Activated CD4-positive, alpha-beta T cell treated with anti-CD3 and anti-CD28 coated beads, Interleukin-2, amount 50 U/mL, for 48 hours (primary cell): ENCODE data around the gene PAPPA2.
"Not testable (repeated sequence)": the region's sequence is repeated elsewhere in the genome, so short reads cannot be mapped to it uniquely, and the experiment has no call there.

Source experiments
- DNase-seq, 2 experiments: peaks; one replicate each; pipeline ENCODE4 v3.0.0-alpha.2; 2020

Gene PAPPA2

DNA sequence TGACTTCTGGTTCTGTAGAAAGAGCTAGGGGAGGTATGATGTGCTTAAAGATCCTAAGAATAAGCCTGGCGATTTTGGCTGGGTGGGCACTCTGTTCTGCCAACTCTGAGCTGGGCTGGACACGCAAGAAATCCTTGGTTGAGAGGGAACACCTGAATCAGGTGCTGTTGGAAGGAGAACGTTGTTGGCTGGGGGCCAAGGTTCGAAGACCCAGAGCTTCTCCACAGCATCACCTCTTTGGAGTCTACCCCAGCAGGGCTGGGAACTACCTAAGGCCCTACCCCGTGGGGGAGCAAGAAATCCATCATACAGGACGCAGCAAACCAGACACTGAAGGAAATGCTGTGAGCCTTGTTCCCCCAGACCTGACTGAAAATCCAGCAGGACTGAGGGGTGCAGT is 93.3 kb downstream of the PAPPA2 start:
- no peak for DNase-seq

DNA sequence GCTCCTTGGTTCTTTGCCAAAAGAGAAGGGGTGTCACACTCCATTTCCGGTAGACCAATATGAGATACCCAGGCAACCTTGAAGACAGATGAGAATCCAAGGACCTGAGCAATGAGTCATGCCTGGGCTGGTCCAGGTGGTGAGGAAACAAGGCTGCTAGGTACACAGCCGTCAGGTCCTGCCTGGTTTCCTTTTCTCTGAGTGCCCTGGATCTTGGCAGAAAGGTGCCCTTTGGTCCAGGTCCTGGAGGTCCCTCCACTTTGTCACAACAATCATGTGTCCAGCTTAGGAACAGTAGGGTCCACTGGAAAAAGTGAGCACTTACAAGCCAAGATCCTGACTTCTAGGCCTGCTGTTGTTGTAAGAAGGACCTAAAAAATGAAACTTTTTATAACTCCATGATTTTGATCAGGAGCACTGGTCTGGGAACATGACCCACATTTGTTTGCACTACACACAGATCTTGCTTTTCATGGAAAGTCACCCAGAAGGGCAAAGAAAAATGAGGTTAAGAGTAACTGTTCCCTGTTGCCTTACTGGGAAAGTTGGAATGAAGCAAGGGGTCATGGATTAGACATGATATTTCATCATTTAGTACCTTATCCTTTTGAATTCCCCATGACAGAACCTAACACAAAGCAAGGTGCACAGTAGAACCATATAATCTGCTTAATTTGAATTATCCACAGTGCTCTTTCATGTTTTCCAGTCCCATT is 94.7 kb downstream of the PAPPA2 start:
- no peak for DNase-seq

DNA sequence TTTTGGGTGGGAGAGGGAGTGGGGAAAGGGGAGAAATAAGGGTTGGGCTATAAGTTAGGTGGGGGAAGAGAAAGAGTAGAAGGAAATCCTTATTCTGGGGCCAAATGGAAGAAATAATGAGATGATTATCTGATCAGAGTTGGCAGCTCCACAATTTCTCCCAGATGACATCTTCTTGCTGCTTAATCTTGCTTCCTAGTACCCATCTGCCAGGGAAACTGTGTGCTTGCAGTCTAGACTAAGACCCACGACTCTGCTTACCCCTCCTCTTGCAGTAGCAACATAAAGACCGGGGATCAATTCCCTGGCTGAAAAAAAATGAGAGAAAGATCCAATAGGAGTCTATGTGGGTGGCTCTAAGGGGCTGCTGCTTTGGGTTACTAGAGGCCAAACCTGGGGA is 95.6 kb downstream of the PAPPA2 start:
- no peak for DNase-seq

DNA sequence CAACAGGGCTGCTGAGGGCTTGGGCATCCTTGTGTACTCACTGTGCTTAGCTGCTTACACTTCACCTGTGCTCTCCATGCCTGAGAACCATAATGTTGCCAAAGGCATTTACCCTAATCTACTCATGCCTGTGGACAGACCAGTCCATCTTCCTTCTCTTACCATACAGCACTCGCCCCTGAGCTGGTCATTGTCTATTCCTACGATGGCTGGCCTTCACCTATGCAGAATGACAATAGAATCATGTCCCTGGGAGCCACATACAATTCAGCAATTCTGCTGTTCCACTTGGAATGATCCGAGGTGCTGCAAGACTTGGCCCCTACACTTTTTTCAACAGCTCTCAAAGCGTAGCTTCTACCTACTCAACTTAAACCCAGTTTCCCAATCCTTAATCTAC is 96.5 kb downstream of the PAPPA2 start:
- DNase-seq: no peak

DNA sequence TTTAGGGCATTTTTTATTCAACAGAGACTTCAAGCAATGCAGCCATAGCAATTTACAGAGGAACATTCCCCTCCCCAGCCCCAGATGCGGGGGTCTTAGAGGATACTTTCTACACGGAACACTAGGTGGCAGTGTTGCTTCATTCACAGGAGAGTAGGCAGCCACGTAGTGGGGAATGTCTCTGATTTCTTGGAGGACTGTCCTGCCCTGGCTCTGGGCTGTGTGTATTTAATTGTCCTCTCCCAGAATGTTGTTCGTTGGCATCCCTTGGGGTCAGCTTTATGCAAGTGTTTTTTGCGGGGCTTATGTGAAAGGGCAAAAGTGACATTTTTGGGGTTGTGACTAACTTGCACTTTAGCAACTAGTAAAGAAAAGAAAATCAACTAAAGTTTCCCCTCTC is 96.9 kb downstream of the PAPPA2 start:
- peak; percentile 15 to 19 for DNase-seq

DNA sequence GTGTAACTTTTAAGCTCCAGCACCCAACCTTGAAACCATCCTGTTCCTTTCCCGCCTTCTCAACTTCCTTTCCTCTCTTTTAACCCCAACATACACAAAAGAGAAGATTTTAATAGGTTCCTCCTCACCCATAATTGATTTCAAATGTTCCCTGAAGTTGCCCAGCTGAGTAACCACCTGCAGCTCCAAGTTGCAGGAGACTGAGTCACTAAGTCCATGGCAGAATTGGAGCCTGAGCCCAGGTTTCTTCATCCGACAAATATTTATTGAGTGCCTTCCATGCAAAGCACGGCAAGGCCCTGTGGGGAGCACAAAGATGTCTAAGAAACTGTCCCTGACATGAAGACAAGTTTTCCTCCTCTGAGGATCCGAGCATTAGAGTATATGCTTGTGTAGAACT is 97.7 kb downstream of the PAPPA2 start:
- DNase-seq: no peak

DNA sequence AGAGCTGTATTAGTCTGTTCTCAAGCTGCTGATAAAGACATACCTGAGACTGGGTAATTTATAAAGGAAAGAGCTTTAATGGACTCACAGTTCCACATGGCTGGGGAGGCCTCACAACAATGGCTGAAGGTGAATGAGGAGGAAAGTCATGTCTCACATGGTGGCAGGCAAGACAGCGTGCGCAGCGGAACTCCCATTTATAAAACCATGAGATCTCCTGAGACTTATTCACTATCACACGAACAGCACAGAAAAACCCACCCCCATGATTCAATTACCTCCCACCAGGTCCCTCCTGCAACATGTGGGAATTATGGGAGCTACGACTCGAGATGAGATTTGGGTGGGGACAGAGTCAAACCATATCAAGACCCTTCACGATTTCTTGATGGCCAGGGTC is 98.8 kb downstream of the PAPPA2 start:
- DNase-seq: not testable (repeated sequence)

DNA sequence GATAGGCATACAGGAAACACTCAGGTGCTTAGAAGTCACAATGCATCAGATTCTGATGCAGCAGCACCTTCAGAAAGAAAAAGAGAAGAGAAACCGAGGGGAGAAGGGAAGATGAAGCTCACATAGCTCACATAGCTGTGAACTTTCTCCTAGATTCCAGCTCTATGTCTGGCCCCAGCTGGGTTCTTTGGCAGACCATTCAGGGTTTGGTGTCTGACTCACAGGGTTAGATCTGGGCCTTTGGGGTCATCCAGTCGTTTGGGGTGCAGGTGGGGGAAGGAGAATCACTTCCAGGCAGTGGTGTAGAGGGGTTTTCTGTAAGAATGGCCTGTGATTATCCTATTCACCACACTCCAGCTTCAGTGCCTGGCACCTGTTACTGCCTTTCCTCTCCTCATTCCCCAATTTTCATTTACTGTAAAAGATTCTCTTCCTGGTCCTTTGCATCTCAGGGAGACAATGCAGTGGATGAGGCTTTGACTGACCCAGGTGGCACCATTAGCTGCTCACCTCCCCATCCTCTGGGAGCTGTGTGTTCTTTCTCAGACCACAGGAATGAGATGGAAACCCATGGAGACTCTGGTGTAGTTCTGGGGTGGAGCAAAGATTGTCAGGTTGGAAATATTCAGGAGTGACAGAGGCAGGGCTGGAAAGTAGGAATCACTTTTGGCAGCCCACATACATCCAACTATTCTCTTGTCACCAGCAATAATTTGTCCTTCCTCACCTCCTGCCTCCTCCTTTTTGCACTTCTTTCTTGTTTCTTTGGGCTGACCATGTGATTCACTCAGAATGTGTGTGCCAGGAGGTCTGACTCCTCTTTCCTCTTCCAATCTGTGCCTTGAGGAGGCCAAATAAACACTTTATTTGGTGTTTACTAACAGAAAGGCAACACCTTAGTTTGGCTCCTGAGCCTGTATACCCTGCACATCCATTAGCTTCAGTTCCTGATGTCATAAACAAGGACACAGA is 103.3 kb downstream of the PAPPA2 start:
- no peak for DNase-seq

DNA sequence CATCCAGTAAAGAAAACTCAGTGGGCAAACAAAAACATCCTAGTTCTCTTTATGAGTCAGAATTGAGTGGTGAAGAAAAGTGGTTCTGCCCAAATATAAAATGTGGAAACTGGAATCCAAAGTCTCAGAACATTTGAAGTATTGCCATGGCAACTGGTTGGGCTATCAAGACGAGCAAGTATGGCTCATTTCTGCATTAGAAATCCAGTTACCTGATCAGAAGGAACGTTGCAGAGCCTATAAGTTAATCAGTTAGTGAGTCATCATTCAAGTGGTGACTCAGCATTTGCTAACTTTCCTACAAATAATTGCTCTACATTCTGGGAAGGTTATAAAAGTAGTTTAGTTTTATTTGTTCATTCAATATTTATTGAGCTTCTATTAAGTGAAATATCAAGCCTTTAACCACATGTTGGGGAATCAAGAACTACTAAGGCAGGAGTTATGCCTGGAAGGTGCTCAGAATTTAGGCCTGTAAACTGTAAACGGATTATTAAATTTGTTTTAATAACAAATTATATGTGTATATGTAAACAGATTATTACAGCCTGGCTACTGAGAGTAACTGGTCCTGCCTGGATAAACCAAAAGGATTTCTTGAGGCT is 104.3 kb downstream of the PAPPA2 start:
- DNase-seq: no peak

DNA sequence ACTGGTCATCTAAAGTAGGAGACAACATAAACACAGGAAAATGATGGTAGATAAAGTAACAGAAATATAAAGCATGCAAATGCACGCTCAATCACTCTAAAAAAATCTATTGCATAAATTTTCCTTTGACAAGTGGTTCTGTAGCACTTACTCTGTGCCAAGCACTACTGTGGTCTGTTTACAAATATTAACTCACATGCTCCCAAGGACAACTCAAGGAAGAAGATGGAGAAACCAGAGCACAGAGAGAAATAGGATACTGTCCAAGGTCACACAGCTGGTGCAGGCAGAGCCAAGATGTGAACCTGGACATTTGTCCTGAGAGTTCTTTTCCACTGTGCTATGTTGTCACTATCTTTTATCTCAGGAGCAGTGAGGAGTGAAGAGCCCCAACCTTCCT is 105.2 kb downstream of the PAPPA2 start:
- no peak for DNase-seq

DNA sequence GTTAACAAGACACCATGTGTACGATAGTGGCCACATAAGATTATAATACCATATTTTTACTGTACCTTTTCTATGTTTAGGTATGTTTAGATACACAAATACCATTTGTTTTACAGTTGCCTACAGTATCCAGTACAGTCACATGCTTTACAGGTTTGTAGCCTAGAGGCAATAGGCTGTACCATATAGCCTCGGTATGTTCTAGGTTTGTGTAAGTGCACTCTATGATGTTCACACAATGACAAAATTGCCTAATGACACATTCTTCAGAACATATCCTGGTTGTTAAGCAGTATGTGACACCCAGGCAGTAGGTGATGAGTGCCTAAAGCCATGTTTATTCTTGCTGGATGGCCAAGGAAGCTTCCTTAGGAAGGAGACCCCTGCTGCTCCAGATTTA is 111.8 kb downstream of the PAPPA2 start:
- DNase-seq: no peak

DNA sequence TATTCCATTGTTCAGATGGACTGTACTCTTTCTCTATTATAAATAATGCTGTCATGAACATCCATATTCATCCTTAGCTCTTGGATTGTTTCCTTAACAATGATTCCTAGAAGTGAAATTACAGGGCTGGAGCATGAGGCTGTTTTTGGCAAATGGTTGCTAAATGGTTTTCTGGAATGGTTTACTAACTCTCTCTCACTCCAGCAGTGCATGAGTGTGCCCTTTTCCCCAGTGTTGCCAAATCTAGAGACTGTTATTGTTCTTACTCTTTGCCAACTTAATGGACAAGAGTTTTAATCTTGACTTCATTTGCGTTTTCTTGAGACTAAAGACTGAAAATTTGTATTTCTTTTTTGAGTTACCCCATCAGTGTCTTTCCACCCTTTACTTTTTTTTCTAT is 113.0 kb downstream of the PAPPA2 start:
- DNase-seq: no peak

DNA sequence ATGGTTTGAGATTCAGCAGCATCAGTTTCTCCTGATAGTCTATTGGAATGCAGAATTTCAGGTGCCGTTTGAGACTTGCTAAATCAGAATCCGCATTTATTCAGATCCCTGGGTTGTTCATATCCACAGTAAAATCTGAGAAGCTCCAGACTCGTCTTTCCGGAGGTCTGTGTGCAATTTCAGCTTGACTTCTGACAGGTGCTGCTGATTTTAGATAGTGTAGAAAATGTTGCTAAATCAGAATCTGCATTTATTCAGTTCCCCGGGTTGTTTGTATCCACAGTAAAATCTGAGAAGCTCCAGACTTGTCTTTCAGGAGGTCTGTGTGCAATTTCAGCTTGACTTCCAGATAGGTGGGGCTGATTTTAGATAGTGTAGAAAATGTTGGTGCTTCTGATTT is 113.7 kb downstream of the PAPPA2 start:
- no peak for DNase-seq

DNA sequence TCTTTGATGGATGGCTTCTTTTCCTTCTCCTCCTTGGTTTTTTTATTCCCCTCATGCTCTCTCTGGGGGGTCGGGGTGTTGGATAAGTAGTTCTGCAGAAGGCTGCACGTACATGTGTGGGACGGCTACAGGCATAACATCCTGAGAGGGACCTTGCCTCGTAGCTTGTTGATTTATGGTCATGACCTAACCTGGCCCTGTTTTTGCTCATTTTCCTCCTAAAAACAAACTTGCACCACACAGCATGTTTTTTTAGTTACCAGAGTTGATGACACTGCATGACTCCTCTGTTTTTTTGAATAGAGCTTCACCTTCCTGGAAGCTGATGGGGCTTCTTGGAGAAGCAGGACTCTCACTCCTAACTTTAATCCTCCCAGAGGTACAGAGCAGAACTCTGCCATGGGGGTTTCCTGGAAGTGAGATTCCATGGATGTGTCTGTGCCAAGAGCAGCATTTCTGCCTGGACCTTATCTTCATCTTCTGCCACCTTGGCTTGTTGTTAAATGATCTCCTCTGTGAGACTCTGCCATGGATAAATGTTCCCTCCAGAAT is 114.7 kb downstream of the PAPPA2 start:
- no peak for DNase-seq

DNA sequence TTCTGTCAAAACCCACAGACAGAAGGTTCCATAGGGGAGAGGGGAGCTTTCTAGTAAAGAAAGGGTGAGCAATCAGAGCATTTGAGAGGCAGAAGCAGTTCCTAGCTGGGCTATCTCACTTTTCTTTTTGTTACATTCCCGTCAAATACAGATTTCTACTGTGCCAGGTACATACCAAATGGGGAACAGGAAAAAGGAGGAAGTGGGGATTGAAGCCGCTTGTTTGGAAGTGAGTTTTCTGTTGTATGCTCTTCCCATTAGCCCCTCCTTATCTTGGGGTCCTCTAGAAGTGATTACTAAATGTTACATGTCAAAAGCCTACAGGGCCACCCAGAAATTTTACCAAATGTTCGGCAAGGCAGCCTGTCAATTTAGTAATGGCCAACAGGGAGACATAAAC is 116.1 kb downstream of the PAPPA2 start:
- DNase-seq: no peak

DNA sequence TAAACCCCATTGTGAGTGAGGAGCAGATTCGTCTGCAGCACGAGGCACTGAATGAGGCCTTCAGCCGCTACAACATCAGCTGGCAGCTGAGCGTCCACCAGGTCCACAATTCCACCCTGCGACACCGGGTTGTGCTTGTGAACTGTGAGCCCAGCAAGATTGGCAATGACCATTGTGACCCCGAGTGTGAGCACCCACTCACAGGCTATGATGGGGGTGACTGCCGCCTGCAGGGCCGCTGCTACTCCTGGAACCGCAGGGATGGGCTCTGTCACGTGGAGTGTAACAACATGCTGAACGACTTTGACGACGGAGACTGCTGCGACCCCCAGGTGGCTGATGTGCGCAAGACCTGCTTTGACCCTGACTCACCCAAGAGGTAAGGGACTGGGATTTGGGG is 132.2 kb downstream of the PAPPA2 start:
- DNase-seq: no peak

DNA sequence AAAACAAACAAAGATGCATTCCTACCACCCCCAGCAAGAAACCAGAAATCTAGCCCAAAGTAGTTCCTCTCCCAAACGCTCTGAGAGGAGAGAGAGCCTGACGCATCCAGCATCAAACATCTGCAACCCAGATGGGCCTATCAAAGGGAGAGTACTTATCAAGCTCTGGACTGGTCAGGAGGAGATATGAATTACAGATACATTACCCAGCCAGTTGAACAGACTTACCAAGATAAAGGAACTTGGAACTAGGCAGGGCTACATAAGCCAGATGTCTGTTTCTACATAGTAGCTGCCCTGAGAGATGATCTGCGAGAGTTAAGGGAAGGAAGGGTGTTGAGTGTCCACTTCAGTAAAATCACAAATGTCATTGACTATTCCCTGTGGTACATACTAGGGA is 138.4 kb downstream of the PAPPA2 start:
- no peak for DNase-seq

DNA sequence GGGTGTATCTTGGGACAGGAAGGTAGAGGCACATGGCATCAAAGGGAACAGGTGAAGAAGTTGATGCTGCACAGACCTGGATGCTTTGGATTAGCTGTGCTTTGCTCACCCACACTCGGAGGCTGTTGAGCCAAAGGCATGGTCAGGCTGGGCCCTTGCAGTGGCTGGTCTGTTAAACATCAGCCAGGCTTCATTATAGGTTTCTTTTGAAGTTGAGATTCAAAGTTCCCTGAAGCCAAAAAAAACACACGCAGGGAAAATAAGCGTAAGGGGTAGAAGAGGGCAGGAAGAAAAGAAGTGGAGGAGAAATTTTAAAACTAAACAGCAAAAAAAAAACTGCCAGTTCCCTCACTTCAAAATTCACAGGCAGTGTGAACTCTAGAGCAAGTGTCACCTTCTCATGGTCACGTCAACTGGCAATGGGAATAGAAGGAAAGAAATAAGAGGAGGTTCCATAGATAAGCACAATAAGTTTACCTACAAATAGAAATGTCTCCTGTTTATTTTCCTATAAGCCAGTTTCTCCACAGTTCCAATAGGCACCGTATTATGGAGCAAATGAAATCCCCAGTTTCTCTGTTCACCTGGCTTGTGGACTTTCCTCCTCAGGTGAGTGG is 139.5 kb downstream of the PAPPA2 start:
- DNase-seq: no peak

DNA sequence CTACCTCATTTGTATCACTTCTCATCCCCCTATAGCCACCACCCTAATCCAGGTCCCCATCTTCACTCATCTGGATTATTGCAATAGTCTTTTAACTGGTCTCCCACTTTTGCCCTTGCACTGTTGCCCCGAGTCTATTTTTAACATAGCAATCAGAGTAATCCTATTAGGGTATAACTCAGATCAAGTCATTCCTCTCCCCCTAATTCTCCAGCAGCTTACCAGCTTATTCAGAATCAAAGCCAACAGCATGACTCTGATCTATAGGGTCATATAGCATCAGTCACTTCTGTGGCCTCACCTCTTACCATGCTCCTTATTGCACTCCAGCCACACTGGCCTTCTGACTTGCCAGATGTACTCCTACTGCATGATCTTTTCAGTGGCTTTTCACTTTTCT is 140.7 kb downstream of the PAPPA2 start:
- DNase-seq: no peak

DNA sequence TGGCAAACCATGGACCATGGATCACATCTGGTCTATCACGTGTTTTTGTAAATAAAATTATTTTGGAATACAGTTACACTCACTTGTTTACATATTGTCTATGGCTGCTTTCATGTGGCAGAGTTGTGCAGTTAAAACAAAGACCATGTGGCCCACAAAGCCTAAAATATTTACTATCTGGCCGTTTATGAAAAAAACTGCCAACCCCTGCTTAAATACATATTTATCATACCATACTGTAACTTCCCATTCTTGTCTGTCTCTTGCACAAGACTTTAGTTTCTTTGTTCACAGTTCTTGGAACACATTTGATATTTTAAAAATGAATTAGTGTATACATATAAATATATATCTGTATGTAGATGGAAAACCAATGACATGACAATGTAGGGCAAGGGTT is 141.5 kb downstream of the PAPPA2 start:
- no peak for DNase-seq

DNA sequence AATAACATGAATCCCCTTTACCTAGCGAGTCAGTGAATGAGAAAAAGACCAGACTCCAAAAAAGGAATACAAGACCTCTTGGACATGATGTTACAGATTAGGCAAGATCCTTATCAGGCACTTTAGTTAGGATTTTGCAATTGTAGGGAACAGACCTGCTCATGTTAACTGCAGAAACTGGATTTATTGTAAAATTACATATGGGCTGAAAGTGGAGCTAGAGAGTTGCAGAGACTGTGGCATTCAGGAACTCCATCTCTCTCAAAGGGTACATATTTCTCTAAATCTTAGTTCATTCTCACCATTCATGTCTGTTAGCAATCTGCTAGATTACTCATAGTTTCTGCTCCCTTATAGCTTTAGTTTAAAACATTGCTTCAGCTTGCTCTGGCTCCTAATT is 142.2 kb downstream of the PAPPA2 start:
- DNase-seq: no peak

DNA sequence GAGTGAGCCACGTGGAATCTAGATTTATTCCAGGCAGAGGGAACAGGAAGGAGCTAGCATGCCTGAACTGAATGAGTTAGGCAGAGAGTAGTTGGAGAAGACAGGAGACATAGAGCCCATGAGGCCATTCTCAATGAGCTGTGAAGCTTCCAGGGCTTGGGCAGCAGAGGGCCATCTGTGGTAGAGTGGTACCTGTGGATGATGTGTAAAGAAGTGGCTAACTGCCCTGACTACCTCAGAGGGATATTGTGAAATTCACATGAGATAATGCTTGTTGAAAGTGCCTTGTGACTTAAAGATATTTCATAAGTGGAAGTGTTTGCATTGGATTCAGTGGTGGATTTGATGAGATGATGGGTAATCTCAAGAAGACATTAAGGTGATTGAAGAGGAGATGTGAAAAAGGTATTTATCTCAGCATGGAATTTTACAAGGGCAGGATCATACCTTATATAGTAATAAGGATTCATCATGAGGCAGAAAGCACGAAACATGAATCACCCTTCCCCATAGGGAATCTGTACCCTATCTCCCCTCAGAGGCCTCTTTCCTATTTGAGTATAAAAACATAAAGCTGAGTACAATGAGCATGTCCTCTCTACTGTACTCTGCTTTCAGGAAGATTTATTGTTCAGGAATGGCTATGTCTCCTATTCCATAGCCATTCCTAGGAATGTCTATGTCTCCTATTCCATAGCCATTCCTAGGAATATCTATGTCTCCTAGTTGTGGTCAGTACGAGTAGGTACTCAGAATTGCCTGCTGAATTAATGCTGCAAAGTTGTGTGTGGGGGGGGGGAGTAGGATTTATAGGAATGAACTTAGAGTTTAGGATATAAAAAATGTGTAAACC is 146.8 kb downstream of the PAPPA2 start:
- DNase-seq: no peak
